ENCODE data around the gene TSPYL4. TPM values are rescaled to one million over a fixed set of nuclear protein-coding genes. Genes with fewer than 3 reads are reported as not detected.

TSPYL4 gene
- 15.3 and 16.1 TPM in 2 replicates for total RNA-seq

GRCh38 chr6:116253505-116254296 is at the start of gene TSPYL4:
TSS of gene TSPYL4 (minus strand) at chr6:116254075. CDS start at chr6:116254008, 67 bp downstream.
- intact Hi-C loops (cut with micrococcal nuclease), result loop anchor here (1.0 to 10.0 kb wide), 7 partner anchors 15 to 1421 kb away; partner anchors contain the start of genes GOPC, NT5DC1, NUS1 and RWDD1

- intact Hi-C loops (cut with micrococcal nuclease), result no loop called here
These were observed 47.2 kb upstream of the TSPYL4 start for GRCh38 chr6:116301104-116301503.

- intact Hi-C loops (cut with micrococcal nuclease), result no loop called here
These were observed 46.7 kb upstream of the TSPYL4 start for GRCh38 chr6:116300566-116300965.

GRCh38 chr6:116298973-116299372 is 45.1 kb upstream of the TSPYL4 start:
- intact Hi-C loops (cut with micrococcal nuclease), result no loop called here

GRCh38 chr6:116298273-116298672 is 44.4 kb upstream of the TSPYL4 start:
- intact Hi-C loops (cut with micrococcal nuclease), result no loop called here

- intact Hi-C loops (cut with micrococcal nuclease), result no loop called here
These were observed 38.7 kb upstream of the TSPYL4 start for GRCh38 chr6:116292553-116292952.

GRCh38 chr6:116291701-116292396 is 38.0 kb upstream of the TSPYL4 start:
- intact Hi-C loops (cut with micrococcal nuclease), result no loop called here

- intact Hi-C loops (cut with micrococcal nuclease), result no loop called here
These were observed 36.9 kb upstream of the TSPYL4 start for GRCh38 chr6:116290799-116291198.

- intact Hi-C loops (cut with micrococcal nuclease), result no loop called here
These were observed 36.0 kb upstream of the TSPYL4 start for GRCh38 chr6:116289876-116290275.

- intact Hi-C loops (cut with micrococcal nuclease), result loop anchor here (1.0 kb wide), 3 partner anchors 245 to 358 kb away; no protein-coding TSS in a partner anchor
These were observed 33.9 kb upstream of the TSPYL4 start for GRCh38 chr6:116287689-116288282.

GRCh38 chr6:116286773-116287358 is 33.0 kb upstream of the TSPYL4 start:
- intact Hi-C loops (cut with micrococcal nuclease), result loop anchor here (1.0 kb wide), 2 partner anchors 245 to 274 kb away; no protein-coding TSS in a partner anchor

GRCh38 chr6:116284984-116285383 is 31.1 kb upstream of the TSPYL4 start:
- intact Hi-C loops (cut with micrococcal nuclease), result loop anchor here (5.0 kb wide), 2 partner anchors 82 to 192 kb away; no protein-coding TSS in a partner anchor

GRCh38 chr6:116283191-116283590 is 29.3 kb upstream of the TSPYL4 start:
- intact Hi-C loops (cut with micrococcal nuclease), result loop anchor here (5.0 kb wide), 2 partner anchors 84 to 194 kb away; no protein-coding TSS in a partner anchor

- intact Hi-C loops (cut with micrococcal nuclease), result loop anchor here (5.0 kb wide), 2 partner anchors 85 to 195 kb away; no protein-coding TSS in a partner anchor
These were observed 28.8 kb upstream of the TSPYL4 start for GRCh38 chr6:116282698-116283097.

- intact Hi-C loops (cut with micrococcal nuclease), result loop anchor here (5.0 kb wide), 2 partner anchors 86 to 196 kb away; no protein-coding TSS in a partner anchor
These were observed 27.1 kb upstream of the TSPYL4 start for GRCh38 chr6:116280933-116281316.

GRCh38 chr6:116280161-116280932 is 26.5 kb upstream of the TSPYL4 start:
- intact Hi-C loops (cut with micrococcal nuclease), result loop anchor here (5.0 kb wide), 2 partner anchors 87 to 197 kb away; no protein-coding TSS in a partner anchor

- intact Hi-C loops (cut with micrococcal nuclease), result loop anchor here (1.0 to 5.0 kb wide), 10 partner anchors 25 to 402 kb away; partner anchors contain the start of genes KPNA5, NT5DC1, RWDD1 and TSPYL4
These were observed 25.6 kb upstream of the TSPYL4 start, which contains the start of gene TSPYL1 for GRCh38 chr6:116279232-116280160. TSS of gene TSPYL1 (minus strand) at chr6:116279930. CDS start at chr6:116279830, 100 bp downstream.

- intact Hi-C loops (cut with micrococcal nuclease), result loop anchor here (1.0 to 5.0 kb wide), 8 partner anchors 25 to 402 kb away; partner anchors contain the start of genes KPNA5, NT5DC1, RWDD1 and TSPYL4
These were observed 25.0 kb upstream of the TSPYL4 start for GRCh38 chr6:116278854-116279231.

- intact Hi-C loops (cut with micrococcal nuclease), result loop anchor here (2.0 to 5.0 kb wide), 3 partner anchors 61 to 366 kb away; partner anchors contain the start of gene NT5DC1
These were observed 24.6 kb upstream of the TSPYL4 start for GRCh38 chr6:116278481-116278829.
